Fibroblast of lung (primary cell): Measurements from ENCODE around the gene TRIM8.

ENCODE experiments used
- CTCF ChIP-seq, 2 donors: IDR thresholded peaks in 1 of 2; conservative IDR thresholded peaks in 1 of 2; 1 replicate in 1 of 2; 2 replicates in 1 of 2; pipeline ENCODE4 v1.5.1; 2011 to 2012; ENCODE audit warnings: low read length in 2 of 2, control low read depth in 1 of 2, inconsistent platforms in 1 of 2, low read depth in 1 of 2, mild to moderate bottlenecking in 1 of 2
- EZH2 ChIP-seq: IDR thresholded peaks from 2 replicates; pipeline ENCODE4 v1.5.1; 2012; ENCODE audit warnings: low read length, control low read depth, mild to moderate bottlenecking; ENCODE audit errors: missing control alignments

GRCh38 chr10:102643336-102644065 lies 778 bp upstream of the TRIM8 start:
- TF ChIP-seq EZH2, result no peak
- TF ChIP-seq CTCF (conservative IDR thresholded peaks at IDR 0.05 in 1 of 2, IDR thresholded peaks at IDR 0.05 in 1 of 2; ENCODE audit: low read depth in 1 of 2, low read length in 2 of 2), result no peak
